Panc1 (cell line): Measurements from ENCODE around the gene CDK11B. TPM values are rescaled to one million over a fixed set of nuclear protein-coding genes. Genes with fewer than 3 reads are reported as not detected.

Experiments
- ATAC-seq: fragments of 200-7000 bp; cut with Tn5 transposase; 2 replicates; pipeline ENCODE4 v1.9.1; 2020; ENCODE audit warnings: mild to moderate bottlenecking, moderate library complexity
- BruUV-seq: library from RNA; stranded (reverse); fragments of 400-500 nt; replicated peaks from 2 replicates; lab custom pipeline; 2021; lab: Mats Ljungman, UMichigan
- CTCF ChIA-PET: fragments of 300-600 bp; sonication (Branson Sonifier 250); formaldehyde crosslinking; loops from one replicate; lab custom pipeline; 2022; ENCODE audit warnings: antibody characterized with exemption; lab: Charles Lee
- POLR2A ChIA-PET: fragments of 300-600 bp; sonication (Branson Sonifier 250); formaldehyde crosslinking; loops from one replicate; lab custom pipeline; 2022; ENCODE audit warnings: antibody characterized with exemption; lab: Charles Lee
- DNase-seq: peaks from one replicate; pipeline ENCODE4 v3.0.0-alpha.2; 2010; ENCODE audit warnings: low read depth, low spot score
- H3K27ac ChIP-seq: 2 replicates; pipeline ENCODE4 v1.5.1; 2011; ENCODE audit warnings: mild to moderate bottlenecking, low read length, inconsistent platforms
- H3K27me3 ChIP-seq: fragments of 200-500 bp; sonication (Bioruptor generic); 2 replicates; pipeline ENCODE4 v1.6.0; 2014; ENCODE audit warnings: low read length, inconsistent platforms; ENCODE audit not compliant: control insufficient read depth, insufficient read depth
- H3K36me3 ChIP-seq: fragments of 200-500 bp; sonication (Bioruptor generic); 2 replicates; pipeline ENCODE4 v1.5.1; 2014; ENCODE audit warnings: inconsistent platforms, mild to moderate bottlenecking, low read length, moderate library complexity; ENCODE audit not compliant: control insufficient read depth, insufficient read depth
- H3K4me1 ChIP-seq: 2 replicates; pipeline ENCODE4 v1.5.1; 2011; ENCODE audit warnings: inconsistent platforms, mild to moderate bottlenecking, low read length, moderate library complexity; ENCODE audit not compliant: control insufficient read depth, insufficient read depth
- H3K4me3 ChIP-seq, 2 experiments: 2 replicates each; pipeline ENCODE4 v1.5.1; 2011 to 2012; ENCODE audit warnings: low read depth in 2 of 2, low read length in 2 of 2, mild to moderate bottlenecking in 2 of 2, inconsistent platforms in 1 of 2, moderate library complexity in 1 of 2
- H3K9me3 ChIP-seq: fragments of 200-500 bp; sonication (Bioruptor generic); 2 replicates; pipeline ENCODE4 v1.5.1; 2014; ENCODE audit warnings: low read depth, mild to moderate bottlenecking, inconsistent platforms, low read length, moderate library complexity; ENCODE audit not compliant: control insufficient read depth, insufficient read depth
- POLR2AphosphoS5 ChIP-seq: IDR thresholded peaks from 2 replicates; pipeline ENCODE4 v1.6.1; 2012; ENCODE audit warnings: mild to moderate bottlenecking, low read depth, low read length, moderate library complexity
- SIN3A ChIP-seq: IDR thresholded peaks from 2 replicates; pipeline ENCODE4 v1.6.1; 2012; ENCODE audit warnings: low read depth, mild to moderate bottlenecking, low read length, moderate library complexity, borderline replicate concordance; ENCODE audit not compliant: insufficient read depth
- TCF7L2 ChIP-seq: IDR thresholded peaks from 2 replicates; pipeline ENCODE4 v1.6.1; 2011; ENCODE audit warnings: mild to moderate bottlenecking, low read depth, low read length, inconsistent platforms
- in situ Hi-C: cut with HindIII; loops from 2 replicates; pipeline ENCODE4 v1.10.0; 2016; ENCODE audit warnings: low sequenced_read_pairs, low pct_unique_long_range_greater_than_20kb
- intact Hi-C: fragments of 100-400 bp; cut with micrococcal nuclease; formaldehyde crosslinking; loops from one replicate; pipeline ENCODE4 v1.10.0; 2022; ENCODE audit not compliant: unreplicated experiment
- total RNA-seq: library from RNA; stranded (reverse); gene quantifications from one replicate; pipeline ENCODE4 v1.2.1, GENCODE V29; 2021; ENCODE audit not compliant: unreplicated experiment
- TF ChIP-seq, protein P1 (sequence below), 2 experiments: IDR thresholded peaks; 2 replicates each; pipeline ENCODE4 v1.6.1; 2011 to 2012; ENCODE audit warnings: low read depth in 2 of 2, control low read depth in 1 of 2, low read length in 1 of 2, mild to moderate bottlenecking in 1 of 2, moderate library complexity in 1 of 2; ENCODE audit not compliant: insufficient read depth in 1 of 2
- TF ChIP-seq, protein P2 (sequence below): fragments of 450-650 bp; IDR thresholded peaks from 2 replicates; pipeline ENCODE4 v1.5.1; 2017; ENCODE audit warnings: mild to moderate bottlenecking

The CDK11B gene
- total RNA-seq, 1 experiment from 2014 or later: 36.5 TPM

DNA sequence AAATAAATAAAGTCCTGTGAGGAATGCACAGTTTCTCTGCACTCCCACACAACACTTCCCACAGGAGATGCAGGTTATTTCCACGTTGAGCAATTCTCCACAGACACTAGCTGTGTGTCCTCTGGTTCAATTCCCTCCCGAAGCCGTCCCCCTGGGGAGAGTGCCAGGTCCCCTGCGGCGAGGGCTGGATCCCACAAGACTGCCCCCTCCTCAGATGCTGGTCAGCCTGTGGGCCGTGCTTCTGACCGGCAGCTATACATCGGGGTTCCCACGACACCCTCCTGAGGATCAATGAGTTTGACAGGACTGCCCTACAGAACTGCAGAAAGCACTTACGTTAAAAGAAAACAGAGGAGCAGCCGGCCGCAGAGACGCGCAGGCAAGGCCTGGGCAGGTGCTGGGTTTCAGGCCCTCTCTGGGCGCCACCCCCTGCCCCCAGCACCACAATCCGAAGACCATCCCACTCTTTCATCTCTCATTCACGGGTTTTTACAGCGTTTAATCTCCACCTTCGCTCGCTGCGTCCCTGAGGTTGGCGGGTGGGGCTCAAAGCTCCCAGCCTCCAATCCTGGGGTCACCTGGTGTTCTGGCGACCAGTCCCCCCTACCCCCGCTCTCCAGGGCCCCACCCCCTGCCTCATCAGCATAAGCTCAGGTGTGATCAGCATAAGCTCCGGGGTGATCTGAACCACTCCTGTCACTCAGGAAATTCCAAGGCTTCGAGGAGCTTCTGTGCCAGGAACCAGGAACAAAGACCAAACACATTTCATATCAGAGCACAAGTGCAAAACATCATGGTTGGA, 24.5 kb upstream of the CDK11B start:
- ATAC-seq (no peak), DNase-seq (no peak)
- CTCF ChIA-PET: interaction anchor here (0.5 kb wide), 1 partner anchor 130 kb away, joined by 6 read pairs; no protein-coding TSS in a partner anchor
- H3K4me3 ChIP-seq: no peak overlapping the region
- H3K4me1 ChIP-seq: peaks cover 36% of the 10 kb centered on the region
- no peak overlapping the region for H3K27ac ChIP-seq
- POLR2A ChIA-PET: no interaction called here
- no peaks in the 10 kb centered on the region for H3K9me3 ChIP-seq
- intact Hi-C loops: no loop called here
- in situ Hi-C loops: no loop called here
- BruUV-seq: no TSS peak
- no peaks in the 10 kb centered on the region for H3K36me3 ChIP-seq
- no peaks in the 10 kb centered on the region for H3K27me3 ChIP-seq
- TF ChIP-seq, protein P1, sequence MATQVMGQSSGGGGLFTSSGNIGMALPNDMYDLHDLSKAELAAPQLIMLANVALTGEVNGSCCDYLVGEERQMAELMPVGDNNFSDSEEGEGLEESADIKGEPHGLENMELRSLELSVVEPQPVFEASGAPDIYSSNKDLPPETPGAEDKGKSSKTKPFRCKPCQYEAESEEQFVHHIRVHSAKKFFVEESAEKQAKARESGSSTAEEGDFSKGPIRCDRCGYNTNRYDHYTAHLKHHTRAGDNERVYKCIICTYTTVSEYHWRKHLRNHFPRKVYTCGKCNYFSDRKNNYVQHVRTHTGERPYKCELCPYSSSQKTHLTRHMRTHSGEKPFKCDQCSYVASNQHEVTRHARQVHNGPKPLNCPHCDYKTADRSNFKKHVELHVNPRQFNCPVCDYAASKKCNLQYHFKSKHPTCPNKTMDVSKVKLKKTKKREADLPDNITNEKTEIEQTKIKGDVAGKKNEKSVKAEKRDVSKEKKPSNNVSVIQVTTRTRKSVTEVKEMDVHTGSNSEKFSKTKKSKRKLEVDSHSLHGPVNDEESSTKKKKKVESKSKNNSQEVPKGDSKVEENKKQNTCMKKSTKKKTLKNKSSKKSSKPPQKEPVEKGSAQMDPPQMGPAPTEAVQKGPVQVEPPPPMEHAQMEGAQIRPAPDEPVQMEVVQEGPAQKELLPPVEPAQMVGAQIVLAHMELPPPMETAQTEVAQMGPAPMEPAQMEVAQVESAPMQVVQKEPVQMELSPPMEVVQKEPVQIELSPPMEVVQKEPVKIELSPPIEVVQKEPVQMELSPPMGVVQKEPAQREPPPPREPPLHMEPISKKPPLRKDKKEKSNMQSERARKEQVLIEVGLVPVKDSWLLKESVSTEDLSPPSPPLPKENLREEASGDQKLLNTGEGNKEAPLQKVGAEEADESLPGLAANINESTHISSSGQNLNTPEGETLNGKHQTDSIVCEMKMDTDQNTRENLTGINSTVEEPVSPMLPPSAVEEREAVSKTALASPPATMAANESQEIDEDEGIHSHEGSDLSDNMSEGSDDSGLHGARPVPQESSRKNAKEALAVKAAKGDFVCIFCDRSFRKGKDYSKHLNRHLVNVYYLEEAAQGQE (IDR thresholded peaks at IDR 0.05; ENCODE audit: insufficient read depth in 1 of 2, low read depth in 2 of 2, low read length in 1 of 2): no peak
- TF ChIP-seq TCF7L2 (no peak), SIN3A (no peak), POLR2AphosphoS5 (no peak)
- TF ChIP-seq, protein P2, sequence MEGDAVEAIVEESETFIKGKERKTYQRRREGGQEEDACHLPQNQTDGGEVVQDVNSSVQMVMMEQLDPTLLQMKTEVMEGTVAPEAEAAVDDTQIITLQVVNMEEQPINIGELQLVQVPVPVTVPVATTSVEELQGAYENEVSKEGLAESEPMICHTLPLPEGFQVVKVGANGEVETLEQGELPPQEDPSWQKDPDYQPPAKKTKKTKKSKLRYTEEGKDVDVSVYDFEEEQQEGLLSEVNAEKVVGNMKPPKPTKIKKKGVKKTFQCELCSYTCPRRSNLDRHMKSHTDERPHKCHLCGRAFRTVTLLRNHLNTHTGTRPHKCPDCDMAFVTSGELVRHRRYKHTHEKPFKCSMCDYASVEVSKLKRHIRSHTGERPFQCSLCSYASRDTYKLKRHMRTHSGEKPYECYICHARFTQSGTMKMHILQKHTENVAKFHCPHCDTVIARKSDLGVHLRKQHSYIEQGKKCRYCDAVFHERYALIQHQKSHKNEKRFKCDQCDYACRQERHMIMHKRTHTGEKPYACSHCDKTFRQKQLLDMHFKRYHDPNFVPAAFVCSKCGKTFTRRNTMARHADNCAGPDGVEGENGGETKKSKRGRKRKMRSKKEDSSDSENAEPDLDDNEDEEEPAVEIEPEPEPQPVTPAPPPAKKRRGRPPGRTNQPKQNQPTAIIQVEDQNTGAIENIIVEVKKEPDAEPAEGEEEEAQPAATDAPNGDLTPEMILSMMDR: no peak

DNA sequence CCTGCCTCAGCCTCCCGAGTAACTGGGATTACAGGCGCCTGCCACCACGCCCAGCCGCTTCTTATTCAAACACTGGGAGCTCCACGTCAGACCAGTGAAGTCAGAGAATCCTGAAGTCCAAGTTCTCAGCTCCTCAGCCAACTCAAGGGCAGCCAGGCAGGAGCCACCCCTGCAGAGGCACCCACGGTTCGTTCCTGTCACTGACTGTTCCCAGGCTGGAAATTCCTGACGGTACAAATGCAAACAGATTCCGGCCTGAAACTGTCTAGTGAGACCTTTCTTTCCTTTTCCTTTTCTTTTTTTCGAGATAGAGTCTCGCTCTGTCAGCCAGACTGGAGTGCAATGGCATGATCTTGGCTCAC, 22.1 kb upstream of the CDK11B start:
- BruUV-seq: no TSS peak
- TF ChIP-seq SIN3A (no peak), POLR2AphosphoS5 (no peak), TCF7L2 (no peak)
- TF ChIP-seq, protein P1 (IDR thresholded peaks at IDR 0.05; ENCODE audit: insufficient read depth in 1 of 2, low read depth in 2 of 2, low read length in 1 of 2): no peak
- TF ChIP-seq, protein P2: no peak
- in situ Hi-C loops: no loop called here
- Histone ChIP-seq H3K4me1 (peaks cover 25% of the 10 kb centered on the region), H3K9me3 (no peaks in the 10 kb centered on the region), H3K36me3 (no peaks in the 10 kb centered on the region), H3K4me3 (no peak overlapping the region), H3K27me3 (no peaks in the 10 kb centered on the region), H3K27ac (no peak overlapping the region)
- intact Hi-C loops: no loop called here
- POLR2A ChIA-PET: interaction anchor here (0.7 kb wide), 1 partner anchor 63 kb away, joined by 13 read pairs; no protein-coding TSS in a partner anchor
- DNase-seq (no peak), ATAC-seq (no peak; the same call in 1 of the 2 replicates)
- CTCF ChIA-PET: no interaction called here
